GM21381 (cell line): ENCODE measurements around the gene TRAPPC2.
"Not testable (repeated sequence)": the region's sequence is repeated elsewhere in the genome, so short reads cannot be mapped to it uniquely, and the experiment has no call there.

Source experiments
- ATAC-seq: cut with Tn5 transposase; IDR thresholded peaks from one replicate; pipeline ENCODE4 v1.9.1; 2021; ENCODE audit warnings: mild to moderate bottlenecking, moderate library complexity; ENCODE audit not compliant: unreplicated experiment

TRAPPC2 gene

GRCh38 chrX:13670197-13670596 lies 64.2 kb downstream of the TRAPPC2 start:
- no peak for ATAC-seq

DNA sequence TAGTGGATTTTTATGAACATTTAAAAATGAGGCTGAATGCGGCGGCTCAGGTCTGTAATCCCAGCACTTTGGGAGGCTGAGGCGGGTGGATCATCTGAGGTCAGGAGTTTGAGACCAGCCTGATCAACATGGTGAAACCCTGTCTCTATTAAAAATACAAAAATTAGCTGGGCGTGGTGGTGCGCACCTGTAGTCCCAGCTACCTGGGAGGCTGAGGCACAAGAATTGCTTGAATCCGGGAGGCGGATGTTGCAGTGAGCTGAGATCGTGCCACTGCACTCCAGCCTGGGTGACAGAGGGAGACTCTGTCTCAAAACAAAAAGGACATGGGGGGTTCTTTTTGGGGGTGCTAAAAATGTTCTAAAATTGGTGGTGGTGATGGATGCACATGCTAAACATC lies 64.7 kb downstream of the TRAPPC2 start:
- ATAC-seq: not testable (repeated sequence)

GRCh38 chrX:13669246-13669737 lies 65.1 kb downstream of the TRAPPC2 start:
- ATAC-seq: peak; percentile 64

DNA sequence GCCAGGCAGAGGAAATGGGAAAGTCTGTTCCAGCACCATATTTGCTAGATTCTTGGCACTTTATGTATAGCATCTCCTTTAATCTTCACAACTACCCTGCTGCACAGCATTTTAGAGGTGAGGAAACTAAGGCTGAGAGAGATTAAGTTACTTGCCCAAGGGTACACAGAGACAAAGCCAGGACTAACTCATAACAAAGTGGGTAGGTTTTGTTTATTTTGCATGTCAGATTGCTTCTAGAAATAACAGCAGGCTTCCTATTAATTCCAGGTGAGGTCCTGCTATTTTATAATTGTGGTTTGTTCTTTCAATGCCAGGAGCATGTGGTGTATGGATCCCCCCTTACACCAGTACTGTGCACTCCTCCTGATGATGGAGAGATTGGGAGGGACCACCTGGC lies 66.5 kb downstream of the TRAPPC2 start:
- no peak for ATAC-seq

DNA sequence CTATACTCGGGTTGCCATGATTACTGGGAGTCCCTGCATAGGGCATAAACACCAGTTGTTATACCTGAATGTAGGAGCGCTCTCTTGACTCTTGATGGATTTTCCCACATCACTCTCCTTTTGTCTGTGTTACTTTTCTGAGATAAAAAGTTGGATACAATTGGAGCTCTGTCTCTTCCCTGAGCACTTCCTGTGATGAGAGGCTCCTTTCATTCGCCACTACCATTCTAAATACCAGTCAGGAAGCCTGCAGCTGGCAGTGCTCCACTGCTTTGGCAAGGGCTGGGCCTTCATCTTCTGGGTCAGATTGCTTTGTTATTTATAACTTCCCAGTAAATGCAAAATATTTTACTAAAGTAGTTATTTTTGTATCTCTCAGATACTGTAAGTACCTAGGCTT lies 67.6 kb downstream of the TRAPPC2 start:
- no peak for ATAC-seq

DNA sequence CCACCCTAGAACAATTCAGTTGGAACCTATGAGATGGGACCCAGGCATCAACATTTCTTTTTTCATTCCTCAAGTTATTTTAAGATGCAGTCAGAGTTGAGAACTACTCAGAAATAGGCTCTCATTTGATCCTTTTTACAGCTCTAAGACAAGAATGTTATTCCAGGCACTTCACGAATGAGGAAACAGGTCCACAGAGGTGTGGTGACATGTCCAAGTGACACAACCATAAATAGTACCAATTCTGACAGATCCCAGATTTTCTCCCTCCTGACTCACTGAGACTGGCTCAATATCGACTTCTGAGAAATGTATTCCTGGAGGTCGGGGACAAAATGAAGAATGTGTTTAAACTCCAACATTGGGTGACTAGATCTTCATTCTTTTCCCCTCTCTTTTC lies 70.4 kb downstream of the TRAPPC2 start:
- no peak for ATAC-seq

DNA sequence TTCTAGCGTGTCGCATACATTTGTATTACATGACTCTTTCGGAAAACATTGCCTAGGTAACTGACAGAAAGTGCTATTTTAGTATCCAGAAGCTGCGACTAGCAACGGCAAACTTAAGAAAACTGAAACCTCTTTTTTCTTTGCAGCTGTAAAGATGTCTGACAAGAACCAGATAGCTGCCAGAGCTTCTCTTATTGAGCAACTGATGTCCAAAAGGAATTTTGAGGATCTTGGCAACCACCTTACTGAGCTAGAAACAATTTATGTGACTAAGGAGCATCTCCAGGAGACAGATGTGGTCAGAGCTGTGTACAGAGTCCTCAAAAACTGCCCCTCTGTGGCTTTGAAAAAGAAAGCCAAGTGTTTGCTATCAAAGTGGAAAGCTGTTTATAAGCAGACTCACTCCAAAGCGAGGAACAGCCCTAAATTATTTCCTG lies 72.0 kb downstream of the TRAPPC2 start:
- no peak for ATAC-seq
